H1 (cell line): ENCODE measurements around the gene MRPL3. TPM values are rescaled to one million over a fixed set of nuclear protein-coding genes. Genes with fewer than 3 reads are reported as not detected.

Source experiments
- CHD7 ChIP-seq: fragments of 300-600 bp; sonication (generic); IDR thresholded peaks from 2 replicates; pipeline ENCODE4 v1.7.1; 2012; ENCODE audit warnings: low read length, moderate library complexity, mild to moderate bottlenecking, inconsistent platforms; ENCODE audit not compliant: insufficient replicate concordance
- EZH2 ChIP-seq: fragments of 200-600 bp; sonication (generic); IDR thresholded peaks from 2 replicates; pipeline ENCODE4 v1.7.1; 2012; ENCODE audit warnings: low read depth, mild to moderate bottlenecking, moderate library complexity, low read length, inconsistent platforms; ENCODE audit not compliant: severe bottlenecking
- FOSL1 ChIP-seq: IDR thresholded peaks from 2 replicates; pipeline ENCODE4 v1.6.1; 2011; ENCODE audit warnings: mild to moderate bottlenecking, low read depth, low read length, moderate library complexity; ENCODE audit not compliant: insufficient read depth
- KDM5A ChIP-seq: fragments of 200-600 bp; IDR thresholded peaks from 2 replicates; pipeline ENCODE4 v1.7.1; 2012; ENCODE audit warnings: mild to moderate bottlenecking, low read length, inconsistent platforms, mixed read lengths
- NRF1 ChIP-seq: IDR thresholded peaks from 2 replicates; pipeline ENCODE4 v1.6.1; 2011; ENCODE audit warnings: mild to moderate bottlenecking, low read depth, low read length, improper control_type of control experiment
- POLR2A ChIP-seq, 2 experiments: IDR thresholded peaks; 1 replicate in 1 of 2; 2 replicates in 1 of 2; pipeline ENCODE4 v1.6.1; 2011; ENCODE audit warnings: low read depth in 2 of 2, low read length in 2 of 2, mild to moderate bottlenecking in 2 of 2; ENCODE audit errors: control extremely low read depth in 1 of 2
- SP1 ChIP-seq: IDR thresholded peaks from 2 replicates; pipeline ENCODE4 v1.6.1; 2011; ENCODE audit warnings: low read depth, low read length
- SUZ12 ChIP-seq: fragments of 200-600 bp; sonication (generic); IDR thresholded peaks from 2 replicates; pipeline ENCODE4 v1.6.1; 2012; ENCODE audit warnings: mild to moderate bottlenecking, inconsistent platforms, low read length, moderate library complexity, mixed read lengths
- TCF12 ChIP-seq: IDR thresholded peaks from 2 replicates; pipeline ENCODE4 v1.6.1; 2011; ENCODE audit warnings: low read depth, mild to moderate bottlenecking, low read length
- polyA plus RNA-seq, 7 experiments: library from polyadenylated mRNA; depleted of rRNA in 3 of 7; stranded (reverse) in 5 of 7; unstranded in 2 of 7; fragments of >200 nt in 5 of 7; fragments of 200-250 nt in 2 of 7; gene quantifications; 1 replicate in 5 of 7; 2 replicates in 1 of 7; 4 replicates in 1 of 7; pipeline versions ENCODE4 v1.2.1 to v1.2.3, GENCODE V29; 2011 to 2013; ENCODE audit warnings: missing spikeins in 2 of 7, mixed read lengths in 2 of 7
- total RNA-seq: library from RNA; stranded (reverse); fragmentation: NEBNext Ultra II Directional; extraction: Animal tissue kit (Norgen Biotek cat#: 25700); gene quantifications from 2 replicates; pipeline ENCODE4 v1.2.1, GENCODE V29; 2021

The MRPL3 gene
- total and polyA plus RNA-seq, 2 of the 8 experiments (the other 6 are each of a cell fraction or from before 2014, with no cell fraction given): 164 to 175 TPM

GRCh38 chr3:131538968-131539367 is 36.2 kb upstream of the MRPL3 start (continued):
- TF ChIP-seq CHD7 (no peak), FOSL1 (no peak), TCF12 (no peak), NRF1 (no peak), EZH2 (no peak), SUZ12 (no peak), POLR2A (IDR thresholded peaks at IDR 0.05; ENCODE audit: control extremely low read depth in 1 of 2, low read depth in 2 of 2, low read length in 2 of 2) (no peak), KDM5A (no peak), SP1 (no peak)
